B cell (primary cell): ENCODE data around the gene PODXL. TPM values are rescaled to one million over a fixed set of nuclear protein-coding genes. Genes with fewer than 3 reads are reported as not detected.

Experiments
- ATAC-seq: fragments of 200-7000 bp; cut with Tn5 transposase; one replicate; pipeline ENCODE4 v1.10.0; 2021; ENCODE audit warnings: low read depth, mild to moderate bottlenecking, moderate number of reproducible peaks, moderate library complexity
- CTCF ChIA-PET: fragments of 350-600 bp; sonication (Branson Sonifier 250); formaldehyde crosslinking; loops from one replicate; lab custom pipeline; 2021; ENCODE audit warnings: antibody characterized with exemption, inconsistent platforms; lab: Charles Lee
- POLR2A ChIA-PET: fragments of 350-600 bp; sonication (Branson Sonifier 250); formaldehyde crosslinking; loops from one replicate; lab custom pipeline; 2021; ENCODE audit warnings: antibody characterized with exemption; lab: Charles Lee
- DNase-seq: peaks from one replicate; pipeline ENCODE4 v3.0.0; 2013
- H2AFZ ChIP-seq: 2 replicates; pipeline ENCODE4 v1.6.1; 2012; ENCODE audit warnings: mild to moderate bottlenecking, low read depth, low read length; ENCODE audit not compliant: insufficient read depth, poor library complexity, severe bottlenecking
- H3K27ac ChIP-seq, 2 donors: 1 replicate in 1 of 2; 2 replicates in 1 of 2; pipeline ENCODE4 v1.5.1; 2012 to 2013; ENCODE audit warnings: low read length in 2 of 2, mild to moderate bottlenecking in 2 of 2, moderate library complexity in 1 of 2
- H3K27me3 ChIP-seq, 4 experiments: fragments of 200-600 bp in 1 of 4; sonication (generic) in 1 of 4; replicated peaks in 1 of 4; 1 replicate in 2 of 4; 2 replicates in 2 of 4; pipeline versions ENCODE4 v1.6.1 to v1.7.0; 2013 to 2016; ENCODE audit warnings: low read length in 3 of 4, mild to moderate bottlenecking in 2 of 4, mixed read lengths in 1 of 4, moderate library complexity in 1 of 4; ENCODE audit not compliant: insufficient read depth in 4 of 4, control insufficient read depth in 3 of 4; ENCODE audit errors: control extremely low read depth in 1 of 4
- H3K36me3 ChIP-seq, 2 experiments: replicated peaks in 1 of 2; 1 replicate in 1 of 2; 2 replicates in 1 of 2; pipeline versions ENCODE4 v1.6.1 to v1.7.1; 2013; ENCODE audit warnings: low read length in 1 of 2; ENCODE audit not compliant: insufficient read depth in 2 of 2, control insufficient read depth in 1 of 2; ENCODE audit errors: control extremely low read depth in 1 of 2, extremely low read depth in 1 of 2
- H3K4me1 ChIP-seq, 2 donors: fragments of 200-600 bp in 1 of 2; sonication (generic) in 1 of 2; 1 replicate in 1 of 2; 2 replicates in 1 of 2; pipeline versions ENCODE4 v1.5.1 to v1.6.1; 2013 to 2017; ENCODE audit warnings: low read length in 2 of 2; ENCODE audit not compliant: control insufficient read depth in 2 of 2, insufficient read depth in 2 of 2
- H3K4me2 ChIP-seq: replicated peaks from 2 replicates; pipeline ENCODE3; 2012; ENCODE audit warnings: mild to moderate bottlenecking, low read depth, low read length; ENCODE audit not compliant: poor library complexity, severe bottlenecking
- H3K4me3 ChIP-seq, 5 experiments: fragments of 200-600 bp in 1 of 5; sonication (generic) in 1 of 5; 1 replicate in 3 of 5; 2 replicates in 2 of 5; pipeline versions ENCODE4 v1.5.1 to v1.7.0; 2011 to 2016; ENCODE audit warnings: low read length in 4 of 5, mild to moderate bottlenecking in 4 of 5, low read depth in 2 of 5, control low read depth in 1 of 5, moderate library complexity in 1 of 5; ENCODE audit not compliant: insufficient read depth in 1 of 5; ENCODE audit errors: control extremely low read depth in 1 of 5, extremely low read depth in 1 of 5
- H3K79me2 ChIP-seq: fragments of 200-600 bp; sonication (generic); one replicate; pipeline ENCODE4 v1.6.0; 2016; ENCODE audit warnings: low read length; ENCODE audit not compliant: control insufficient read depth, insufficient read depth
- H3K9ac ChIP-seq: fragments of 200-600 bp; sonication (generic); 2 replicates; pipeline ENCODE4 v1.6.1; 2017; ENCODE audit warnings: mild to moderate bottlenecking, low read length, moderate library complexity
- H3K9me3 ChIP-seq, 3 donors: one replicate each; pipeline versions ENCODE4 v1.6.1 to v1.7.1; 2013; ENCODE audit warnings: low read length in 2 of 3; ENCODE audit not compliant: control insufficient read depth in 2 of 3, insufficient read depth in 1 of 3; ENCODE audit errors: control extremely low read depth in 1 of 3
- H4K20me1 ChIP-seq: 2 replicates; pipeline ENCODE4 v1.6.0; 2012; ENCODE audit warnings: mild to moderate bottlenecking, low read length; ENCODE audit not compliant: insufficient read depth, control insufficient read depth, poor library complexity, severe bottlenecking
- H3K27ac Mint-ChIP-seq: one replicate; pipeline ENCODE4 v1.8.0; 2021; ENCODE audit warnings: mixed read lengths
- H3K27me3 Mint-ChIP-seq: one replicate; pipeline ENCODE4 v1.8.0; 2021; ENCODE audit warnings: mixed read lengths
- H3K4me1 Mint-ChIP-seq: one replicate; pipeline ENCODE4 v1.8.0; 2021; ENCODE audit warnings: mixed read lengths
- H3K4me3 Mint-ChIP-seq: one replicate; pipeline ENCODE4 v1.8.0; 2021; ENCODE audit warnings: mixed read lengths
- H3K9me3 Mint-ChIP-seq: one replicate; pipeline ENCODE4 v1.8.0; 2022; ENCODE audit warnings: mixed read lengths; ENCODE audit not compliant: insufficient read depth
- CTCF ChIP-seq: fragments of 200-600 bp; IDR thresholded peaks from one replicate; pipeline ENCODE4 v1.8.0; 2022; ENCODE audit warnings: antibody characterized with exemption, mild to moderate bottlenecking
- EZH2 ChIP-seq: IDR thresholded peaks from 2 replicates; pipeline ENCODE4 v1.6.1; 2012; ENCODE audit warnings: borderline replicate concordance, low read depth, mild to moderate bottlenecking, moderate library complexity, low read length; ENCODE audit not compliant: insufficient read depth, poor library complexity, severe bottlenecking
- WGBS: methylation state at CpG from one replicate; pipeline ENCODE4 v1.1.5; 2013; ENCODE audit warnings: missing lambda C conversion rate; ENCODE audit not compliant: insufficient coverage; 5-methylcytosine and 5-hydroxymethylcytosine counted together
- intact Hi-C: fragments of 100-400 bp; cut with micrococcal nuclease; formaldehyde crosslinking; loops from one replicate; pipeline ENCODE4 v1.10.0; 2022
- polyA plus RNA-seq: library from polyadenylated mRNA; depleted of rRNA; stranded (reverse); fragments of >200 nt; gene quantifications from 2 replicates; pipeline ENCODE4 v1.2.3, GENCODE V29; 2012
- total RNA-seq, 2 donors: library from RNA; stranded (reverse); fragments of 120-200 nt in 1 of 2; gene quantifications; 1 replicate in 1 of 2; 2 replicates in 1 of 2; pipeline versions ENCODE4 v1.2.3 to v1.2.4, GENCODE V29; 2013 to 2022

Gene PODXL
- total and polyA plus RNA-seq, 2 donors (not counting 1 experiment from before 2014, with no cell fraction given): 1.5 to 5.8 TPM

- no peak for DNase-seq
- H3K4me3 ChIP-seq: no peak overlapping the region
- H4K20me1 ChIP-seq: no peaks in the 10 kb centered on the region
- 72% methylated on average over 7 of the region's 10 CpGs for WGBS
- intact Hi-C loops: no loop called here
- no peaks in the 10 kb centered on the region for H3K4me1 ChIP-seq
- H3K27me3 ChIP-seq: peaks cover 0 to 3% (median 0%) of the 10 kb centered on the region in 4 experiments
- CTCF ChIA-PET: no interaction called here
- H3K27ac Mint-ChIP-seq: no peak overlapping the region
- no peak overlapping the region for H3K9ac ChIP-seq
- POLR2A ChIA-PET: interaction anchor here (0.6 kb wide), 1 partner anchor 1406 kb away, joined by 3 read pairs; no protein-coding TSS in a partner anchor
- no peaks in the 10 kb centered on the region for H3K79me2 ChIP-seq
- H3K36me3 ChIP-seq: no peaks in the 10 kb centered on the region
- no peak overlapping the region for H3K4me2 ChIP-seq
- TF ChIP-seq CTCF (no peak), EZH2 (no peak)
- no peak overlapping the region for H3K4me3 Mint-ChIP-seq
- no peaks in the 10 kb centered on the region for H3K9me3 Mint-ChIP-seq
- H2AFZ ChIP-seq: no peak overlapping the region
- no peaks in the 10 kb centered on the region for H3K4me1 Mint-ChIP-seq
- H3K9me3 ChIP-seq: no peaks in the 10 kb centered on the region
- no peak for ATAC-seq
- H3K27ac ChIP-seq: no peak overlapping the region
- peaks cover 5% of the 10 kb centered on the region for H3K27me3 Mint-ChIP-seq
Observed at GRCh38 chr7:131568970-131569369, 12.5 kb upstream of the PODXL start.

- no peak overlapping the region for H3K4me3 Mint-ChIP-seq
- Histone ChIP-seq H3K4me3 (no peak overlapping the region), H3K4me2 (no peak overlapping the region), H2AFZ (no peak overlapping the region), H4K20me1 (no peaks in the 10 kb centered on the region), H3K27ac (no peak overlapping the region), H3K36me3 (no peaks in the 10 kb centered on the region), H3K27me3 (peaks cover 0 to 3% (median 0%) of the 10 kb centered on the region in 4 experiments), H3K79me2 (no peaks in the 10 kb centered on the region), H3K4me1 (no peaks in the 10 kb centered on the region), H3K9me3 (no peaks in the 10 kb centered on the region), H3K9ac (no peak overlapping the region)
- 85% methylated on average over 4 of the region's 6 CpGs for WGBS
- intact Hi-C loops: no loop called here
- ATAC-seq (no peak), DNase-seq (no peak)
- no peak overlapping the region for H3K27ac Mint-ChIP-seq
- POLR2A ChIA-PET: no interaction called here
- peaks cover 5% of the 10 kb centered on the region for H3K27me3 Mint-ChIP-seq
- TF ChIP-seq EZH2: no peak
- TF ChIP-seq CTCF: no peak
- H3K4me1 Mint-ChIP-seq: no peaks in the 10 kb centered on the region
- CTCF ChIA-PET: no interaction called here
- H3K9me3 Mint-ChIP-seq: no peaks in the 10 kb centered on the region
Observed at GRCh38 chr7:131568510-131568909, 12.1 kb upstream of the PODXL start.
